CD4-positive, alpha-beta T cell (primary cell): Measurements from ENCODE around the gene SPIRE2. TPM values are rescaled to one million over a fixed set of nuclear protein-coding genes. Genes with fewer than 3 reads are reported as not detected.

Source experiments
- ATAC-seq: fragments of 200-7000 bp; cut with Tn5 transposase; one replicate; pipeline ENCODE4 v1.10.0; 2022; ENCODE audit warnings: mild to moderate bottlenecking; ENCODE audit not compliant: poor library complexity
- CTCF ChIA-PET: fragments of 350-600 bp; sonication (Branson Sonifier 250); formaldehyde crosslinking; loops from one replicate; lab custom pipeline; 2021; ENCODE audit warnings: antibody characterized with exemption, inconsistent platforms; lab: Charles Lee
- POLR2A ChIA-PET: fragments of 350-600 bp; sonication (Branson Sonifier 250); formaldehyde crosslinking; loops from one replicate; lab custom pipeline; 2021; ENCODE audit warnings: antibody characterized with exemption, inconsistent platforms; lab: Charles Lee
- DNase-seq, 14 experiments: peaks; one replicate each; pipeline ENCODE4 v3.0.0-alpha.2; 2013 to 2020; ENCODE audit warnings: mixed read lengths in 2 of 14
- H3K27ac ChIP-seq, 2 donors: one replicate each; pipeline versions ENCODE4 v1.5.1 to v1.7.0; 2013; ENCODE audit warnings: low read length in 2 of 2, low read depth in 1 of 2, mild to moderate bottlenecking in 1 of 2
- H3K27me3 ChIP-seq, 2 experiments: 1 replicate in 1 of 2; 2 replicates in 1 of 2; pipeline versions ENCODE4 v1.6.1 to v1.7.0; 2013; ENCODE audit warnings: low read length in 2 of 2, control low read depth in 1 of 2, mild to moderate bottlenecking in 1 of 2, moderate library complexity in 1 of 2; ENCODE audit not compliant: insufficient read depth in 2 of 2, control insufficient read depth in 1 of 2
- H3K36me3 ChIP-seq: one replicate; pipeline ENCODE4 v1.6.1; 2013; ENCODE audit warnings: low read length, control low read depth; ENCODE audit not compliant: insufficient read depth
- H3K4me1 ChIP-seq: one replicate; pipeline ENCODE4 v1.6.1; 2013; ENCODE audit warnings: low read length, control low read depth; ENCODE audit not compliant: insufficient read depth
- H3K4me3 ChIP-seq: one replicate; pipeline ENCODE4 v1.5.1; 2013; ENCODE audit warnings: mild to moderate bottlenecking, low read length, moderate library complexity
- H3K9me3 ChIP-seq, 2 experiments: 1 replicate in 1 of 2; 2 replicates in 1 of 2; pipeline versions ENCODE4 v1.6.1 to v1.7.0; 2013; ENCODE audit warnings: low read length in 2 of 2, mild to moderate bottlenecking in 2 of 2, control low read depth in 1 of 2, moderate library complexity in 1 of 2; ENCODE audit not compliant: control insufficient read depth in 1 of 2, insufficient read depth in 1 of 2
- H3K27ac Mint-ChIP-seq: one replicate; pipeline ENCODE4 v1.8.0; 2020; ENCODE audit warnings: mixed read lengths
- H3K27me3 Mint-ChIP-seq: one replicate; pipeline ENCODE4 v1.8.0; 2021; ENCODE audit warnings: mixed read lengths
- H3K36me3 Mint-ChIP-seq: one replicate; pipeline ENCODE4 v1.8.0; 2021; ENCODE audit warnings: low read depth, mixed read lengths
- H3K4me1 Mint-ChIP-seq: one replicate; pipeline ENCODE4 v1.8.0; 2021; ENCODE audit warnings: low read depth, mixed read lengths
- H3K4me3 Mint-ChIP-seq: one replicate; pipeline ENCODE4 v1.8.0; 2020; ENCODE audit warnings: mild to moderate bottlenecking, mixed read lengths
- H3K9me3 Mint-ChIP-seq: one replicate; pipeline ENCODE4 v1.8.0; 2020; ENCODE audit warnings: mixed read lengths
- CTCF ChIP-seq: fragments of 200-600 bp; IDR thresholded peaks from one replicate; pipeline ENCODE4 v1.8.0; 2022; ENCODE audit warnings: antibody characterized with exemption, mild to moderate bottlenecking
- intact Hi-C, 2 experiments: fragments of 100-400 bp; cut with DNase I in 1 of 2; cut with micrococcal nuclease in 1 of 2; formaldehyde crosslinking; loops; one replicate each; pipeline versions ENCODE4 v1.15.1 to v1.9.0; 2023 to 2025; cut with DNase I, micrococcal nuclease
- total RNA-seq, 174 experiments: library from RNA in 2 of 174; stranded (reverse) in 2 of 174; gene quantifications; one replicate each; pipeline ENCODE4 v1.2.3 and lab custom pipeline; 2021 to 2026

Gene SPIRE2
- total RNA-seq, 2 experiments from 2014 or later: 1.1 TPM

GRCh38 chr16:89847940-89848297 lies 19.6 kb downstream of the SPIRE2 start:
- Histone ChIP-seq H3K27ac (no peak overlapping the region), H3K9me3 (no peaks in the 10 kb centered on the region), H3K36me3 (no peaks in the 10 kb centered on the region), H3K27me3 (no peaks in the 10 kb centered on the region), H3K4me3 (no peak overlapping the region), H3K4me1 (peaks cover 11% of the 10 kb centered on the region)
- TF ChIP-seq CTCF: no peak
- CTCF ChIA-PET: no interaction called here
- no peak for DNase-seq
- Mint-ChIP-seq H3K9me3 (no peaks in the 10 kb centered on the region), H3K36me3 (no peaks in the 10 kb centered on the region), H3K4me3 (no peak overlapping the region), H3K27ac (no peak overlapping the region), H3K27me3 (no peaks in the 10 kb centered on the region), H3K4me1 (peaks cover 9% of the 10 kb centered on the region)
- ATAC-seq: no peak
- intact Hi-C loops: no loop called here
- POLR2A ChIA-PET: no interaction called here

GRCh38 chr16:89848974-89849373 lies 20.7 kb downstream of the SPIRE2 start:
- Histone ChIP-seq H3K9me3 (no peaks in the 10 kb centered on the region), H3K36me3 (no peaks in the 10 kb centered on the region), H3K4me1 (peaks cover 11% of the 10 kb centered on the region), H3K27me3 (no peaks in the 10 kb centered on the region), H3K4me3 (no peak overlapping the region), H3K27ac (no peak overlapping the region)
- intact Hi-C loops: no loop called here
- Mint-ChIP-seq H3K4me3 (no peak overlapping the region), H3K27me3 (no peaks in the 10 kb centered on the region), H3K4me1 (peaks cover 9% of the 10 kb centered on the region), H3K27ac (no peak overlapping the region), H3K36me3 (no peaks in the 10 kb centered on the region), H3K9me3 (no peaks in the 10 kb centered on the region)
- ChIA-PET CTCF (no interaction called here), POLR2A (interaction anchor here (0.6 kb wide), 1 partner anchor 82 kb away, joined by 3 read pairs; no protein-coding TSS in a partner anchor)
- TF ChIP-seq CTCF: no peak
- DNase-seq (no peak), ATAC-seq (no peak)

GRCh38 chr16:89853306-89853993 lies 25.2 kb downstream of the SPIRE2 start:
- H3K9me3 ChIP-seq: no peaks in the 10 kb centered on the region
- no peak for TF ChIP-seq CTCF
- no peak overlapping the region for H3K4me3 Mint-ChIP-seq
- no peaks in the 10 kb centered on the region for H3K27me3 Mint-ChIP-seq
- intact Hi-C loops: no loop called here
- no peak for ATAC-seq
- H3K4me3 ChIP-seq: no peak overlapping the region
- ChIA-PET POLR2A (no interaction called here), CTCF (no interaction called here)
- no peaks in the 10 kb centered on the region for H3K36me3 ChIP-seq
- no peaks in the 10 kb centered on the region for H3K4me1 ChIP-seq
- DNase-seq: no peak
- no peak overlapping the region for H3K27ac Mint-ChIP-seq
- no peaks in the 10 kb centered on the region for H3K36me3 Mint-ChIP-seq
- no peak overlapping the region for H3K27ac ChIP-seq
- no peaks in the 10 kb centered on the region for H3K4me1 Mint-ChIP-seq
- no peaks in the 10 kb centered on the region for H3K27me3 ChIP-seq
- H3K9me3 Mint-ChIP-seq: no peaks in the 10 kb centered on the region
